H9 (cell line): ENCODE measurements around the gene STK38L. TPM values are rescaled to one million over a fixed set of nuclear protein-coding genes. Genes with fewer than 3 reads are reported as not detected.

ENCODE experiments used
- DNase-seq: peaks from one replicate; pipeline ENCODE4 v3.0.0-alpha.2; 2017
- H2AFZ ChIP-seq: one replicate; pipeline ENCODE4 v1.6.1; 2013; ENCODE audit warnings: mild to moderate bottlenecking, low read length, control low read depth, moderate library complexity
- H2AK5ac ChIP-seq: 2 replicates; pipeline ENCODE4 v1.6.1; 2013; ENCODE audit warnings: low read length, control low read depth, mixed read lengths; ENCODE audit not compliant: insufficient read length
- H2BK120ac ChIP-seq: one replicate; pipeline ENCODE4 v1.6.1; 2013; ENCODE audit warnings: low read depth, mild to moderate bottlenecking, low read length, control low read depth, inconsistent platforms; ENCODE audit not compliant: poor library complexity, severe bottlenecking
- H2BK12ac ChIP-seq: 2 replicates; pipeline ENCODE4 v1.6.1; 2013; ENCODE audit warnings: low read length, control low read depth, mixed read lengths, low read depth; ENCODE audit not compliant: insufficient read length
- H2BK15ac ChIP-seq: 2 replicates; pipeline ENCODE4 v1.6.1; 2013; ENCODE audit warnings: low read depth, low read length, control low read depth
- H2BK20ac ChIP-seq: one replicate; pipeline ENCODE4 v1.6.1; 2013; ENCODE audit warnings: low read depth, mild to moderate bottlenecking, low read length, control low read depth, inconsistent platforms; ENCODE audit not compliant: poor library complexity, severe bottlenecking
- H2BK5ac ChIP-seq: 2 replicates; pipeline ENCODE4 v1.6.1; 2013; ENCODE audit warnings: low read length, control low read depth, mixed read lengths; ENCODE audit not compliant: insufficient read length
- H3K14ac ChIP-seq: 2 replicates; pipeline ENCODE4 v1.6.1; 2013; ENCODE audit warnings: low read length, control low read depth; ENCODE audit not compliant: insufficient read depth
- H3K18ac ChIP-seq: 2 replicates; pipeline ENCODE4 v1.6.1; 2013; ENCODE audit warnings: low read depth, mild to moderate bottlenecking, mixed read lengths, low read length, control low read depth; ENCODE audit not compliant: insufficient read length
- H3K23ac ChIP-seq: 2 replicates; pipeline ENCODE4 v1.6.1; 2013; ENCODE audit warnings: low read length, control low read depth, mixed read lengths, low read depth; ENCODE audit not compliant: insufficient read length
- H3K23me2 ChIP-seq: 2 replicates; pipeline ENCODE4 v1.6.1; 2013; ENCODE audit warnings: low read depth, mild to moderate bottlenecking, mixed read lengths, low read length, control low read depth; ENCODE audit not compliant: insufficient read length, poor library complexity, severe bottlenecking
- H3K27ac ChIP-seq: 2 replicates; pipeline ENCODE4 v1.5.1; 2013; ENCODE audit warnings: low read length, control low read depth, mixed read lengths, low read depth; ENCODE audit not compliant: insufficient read length
- H3K27me3 ChIP-seq: 2 replicates; pipeline ENCODE4 v1.6.1; 2013; ENCODE audit warnings: low read length, control low read depth, inconsistent platforms; ENCODE audit not compliant: insufficient read depth
- H3K4ac ChIP-seq: 2 replicates; pipeline ENCODE4 v1.6.1; 2013; ENCODE audit warnings: low read depth, mild to moderate bottlenecking, control low read depth, inconsistent platforms, low read length, moderate library complexity
- H3K4me1 ChIP-seq: 2 replicates; pipeline ENCODE4 v1.6.1; 2013; ENCODE audit warnings: low read length, control low read depth, inconsistent platforms; ENCODE audit not compliant: insufficient read depth
- H3K4me2 ChIP-seq: 2 replicates; pipeline ENCODE4 v1.6.1; 2013; ENCODE audit warnings: low read length, control low read depth, mixed read lengths; ENCODE audit not compliant: insufficient read length, insufficient read depth
- H3K56ac ChIP-seq: 2 replicates; pipeline ENCODE4 v1.6.1; 2013; ENCODE audit warnings: low read depth, mild to moderate bottlenecking, mixed read lengths, low read length, control low read depth; ENCODE audit not compliant: insufficient read length
- H3K79me1 ChIP-seq: 2 replicates; pipeline ENCODE4 v1.6.1; 2013; ENCODE audit warnings: low read depth, mild to moderate bottlenecking, moderate library complexity, low read length, control low read depth, inconsistent platforms; ENCODE audit not compliant: insufficient read depth, poor library complexity, severe bottlenecking
- H3K79me2 ChIP-seq: 2 replicates; pipeline ENCODE4 v1.6.1; 2013; ENCODE audit warnings: low read length, control low read depth, inconsistent platforms; ENCODE audit not compliant: insufficient read depth
- H3K9ac ChIP-seq: 2 replicates; pipeline ENCODE4 v1.6.1; 2013; ENCODE audit warnings: low read length, control low read depth, mixed read lengths; ENCODE audit not compliant: insufficient read length; ENCODE audit errors: extremely low read depth
- H3K9me3 ChIP-seq: one replicate; pipeline ENCODE4 v1.6.1; 2013; ENCODE audit warnings: low read depth, low read length, inconsistent platforms; ENCODE audit not compliant: control insufficient read depth
- H3T11ph ChIP-seq: one replicate; pipeline ENCODE4 v1.6.1; 2013; ENCODE audit warnings: mild to moderate bottlenecking, low read length, control low read depth, inconsistent platforms
- H4K20me1 ChIP-seq: one replicate; pipeline ENCODE4 v1.6.1; 2013; ENCODE audit not compliant: control insufficient read depth, insufficient read length, insufficient read depth
- H4K5ac ChIP-seq: 2 replicates; pipeline ENCODE4 v1.6.1; 2013; ENCODE audit warnings: low read depth, mild to moderate bottlenecking, mixed read lengths, low read length, control low read depth; ENCODE audit not compliant: insufficient read length
- H4K8ac ChIP-seq: replicated peaks from 2 replicates; pipeline ENCODE4 v1.6.1; 2013; ENCODE audit warnings: low read length, control low read depth, mixed read lengths, low read depth; ENCODE audit not compliant: insufficient read length
- H4K91ac ChIP-seq: 2 replicates; pipeline ENCODE4 v1.6.1; 2013; ENCODE audit warnings: low read depth, mild to moderate bottlenecking, moderate library complexity, mixed read lengths, low read length, control low read depth; ENCODE audit not compliant: insufficient read length
- H3K27ac Mint-ChIP-seq, 3 experiments: 2 replicates in 2 of 3; 3 replicates in 1 of 3; pipeline ENCODE4 v1.8.0; 2020 to 2021; ENCODE audit warnings: mixed read lengths in 3 of 3, mild to moderate bottlenecking in 1 of 3, moderate library complexity in 1 of 3
- H3K27me3 Mint-ChIP-seq: 2 replicates; pipeline ENCODE4 v1.8.0; 2021; ENCODE audit warnings: low read depth, mild to moderate bottlenecking, moderate library complexity, mixed read lengths
- H3K36me3 Mint-ChIP-seq, 3 experiments: 2 replicates in 2 of 3; 3 replicates in 1 of 3; pipeline ENCODE4 v1.8.0; 2020 to 2021; ENCODE audit warnings: low read depth in 3 of 3, mixed read lengths in 3 of 3; ENCODE audit not compliant: insufficient read depth in 1 of 3
- H3K4me1 Mint-ChIP-seq, 2 experiments: 2 replicates each; pipeline ENCODE4 v1.8.0; 2020; ENCODE audit warnings: mixed read lengths in 2 of 2
- H3K4me3 Mint-ChIP-seq, 2 experiments: 2 replicates in 1 of 2; 3 replicates in 1 of 2; pipeline ENCODE4 v1.8.0; 2020 to 2021; ENCODE audit warnings: mild to moderate bottlenecking in 2 of 2, mixed read lengths in 2 of 2, moderate library complexity in 1 of 2
- H3K9me3 Mint-ChIP-seq, 2 experiments: 2 replicates in 1 of 2; 3 replicates in 1 of 2; pipeline ENCODE4 v1.8.0; 2020; ENCODE audit warnings: mild to moderate bottlenecking in 2 of 2, mixed read lengths in 2 of 2, moderate library complexity in 1 of 2
- WGBS: extraction: QIAGEN DNeasy Blood & Tissue Kit; methylation state at CpG from one replicate; pipeline ENCODE4 v1.1.7; 2013; ENCODE audit warnings: missing lambda C conversion rate, low lambda C conversion rate, mixed read lengths; ENCODE audit not compliant: insufficient read length; ENCODE audit errors: extremely low coverage; 5-methylcytosine and 5-hydroxymethylcytosine counted together
- total RNA-seq: library from RNA; stranded (reverse); gene quantifications from 2 replicates; pipeline ENCODE4 v1.2.1, GENCODE V29; 2021
- TF ChIP-seq, protein P1 (sequence below): fragments of 200-600 bp; sonication (generic); conservative IDR thresholded peaks from 3 replicates; pipeline ENCODE4 v1.8.0; 2021; ENCODE audit warnings: antibody characterized with exemption, mild to moderate bottlenecking

STK38L gene
- total RNA-seq, 1 experiment from 2014 or later = 44.9 TPM

DNA sequence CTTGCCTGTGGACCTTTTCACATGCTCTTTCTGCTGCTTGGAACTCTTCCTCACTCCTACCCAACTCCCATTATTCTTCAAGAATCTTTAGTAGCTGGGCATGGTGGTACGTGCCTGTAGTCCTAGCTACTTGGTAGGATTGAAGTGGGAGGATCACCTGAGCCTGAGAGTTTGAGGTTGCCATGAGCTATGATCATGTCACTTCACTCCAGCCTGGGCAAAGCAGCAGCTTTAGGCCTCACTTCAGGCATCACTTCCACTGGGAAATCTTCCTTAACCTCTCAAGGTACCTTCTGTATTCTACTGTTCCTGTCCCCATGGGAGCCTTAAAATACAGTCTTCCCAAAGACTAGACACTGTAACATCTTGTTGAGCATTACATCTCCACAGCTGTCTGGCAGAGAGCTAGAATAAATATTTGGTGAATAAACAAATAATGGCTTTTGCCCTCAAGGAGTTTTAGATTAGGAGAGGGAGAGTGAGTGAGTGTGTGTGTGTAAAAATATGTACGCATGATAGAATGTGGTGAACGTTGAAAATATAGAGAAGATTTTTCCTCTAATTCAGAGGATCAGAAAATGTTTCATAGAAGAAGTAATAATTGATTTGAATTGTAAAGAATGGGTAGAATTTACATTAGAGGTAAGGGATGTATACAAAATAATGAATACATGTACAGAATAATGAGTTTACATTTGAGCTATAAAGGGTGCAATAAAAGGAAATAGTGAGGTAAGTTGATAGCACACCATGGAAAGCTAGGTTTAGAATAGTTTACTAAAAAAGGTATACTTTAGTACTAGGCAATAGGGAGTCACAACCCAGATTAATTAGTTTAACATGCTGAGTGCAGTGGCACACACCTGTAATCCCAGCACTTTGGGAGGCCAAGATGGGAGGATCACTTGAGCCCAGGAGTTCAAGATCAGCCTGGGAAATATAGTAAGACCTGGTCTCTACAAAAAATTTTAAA is 59.3 kb downstream of the STK38L start:
- Histone ChIP-seq H4K20me1 (no peaks in the 10 kb centered on the region), H3K9me3 (no peaks in the 10 kb centered on the region), H3K27me3 (no peaks in the 10 kb centered on the region), H3K4me2 (no peak overlapping the region), H2BK15ac (no peak overlapping the region), H3K56ac (no peak overlapping the region), H2BK120ac (no peak overlapping the region), H4K91ac (no peak overlapping the region), H3K27ac (no peak overlapping the region), H3K79me2 (no peaks in the 10 kb centered on the region), H2AK5ac (no peak overlapping the region), H2BK5ac (no peak overlapping the region), H3K18ac (no peak overlapping the region), H2AFZ (no peak overlapping the region), H3K4me1 (no peaks in the 10 kb centered on the region), H3K4ac (no peak overlapping the region), H2BK12ac (no peak overlapping the region), H4K8ac (no peak overlapping the region), H3K14ac (no peak overlapping the region), H3K79me1 (no peaks in the 10 kb centered on the region), H3K23ac (no peak overlapping the region), H3K9ac (no peak overlapping the region), H4K5ac (no peak overlapping the region), H3T11ph (no peak overlapping the region), H3K23me2 (no peaks in the 10 kb centered on the region), H2BK20ac (no peak overlapping the region)
- H3K27ac Mint-ChIP-seq = peak overlapping the region in 1 of 3 experiments; percentile 59; a peak in 2 of 7 replicates
- no peak overlapping the region for H3K4me3 Mint-ChIP-seq
- WGBS = 100% methylated on average over 2 of the region's 3 CpGs
- peaks cover 7 to 9% of the 10 kb centered on the region in 2 experiments; a peak in 4 of 5 replicates for H3K9me3 Mint-ChIP-seq
- H3K4me1 Mint-ChIP-seq = no peaks in the 10 kb centered on the region
- H3K36me3 Mint-ChIP-seq = peaks cover 11 to 29% (median 28%) of the 10 kb centered on the region in 3 experiments
- no peaks in the 10 kb centered on the region for H3K27me3 Mint-ChIP-seq
- TF ChIP-seq, protein P1, sequence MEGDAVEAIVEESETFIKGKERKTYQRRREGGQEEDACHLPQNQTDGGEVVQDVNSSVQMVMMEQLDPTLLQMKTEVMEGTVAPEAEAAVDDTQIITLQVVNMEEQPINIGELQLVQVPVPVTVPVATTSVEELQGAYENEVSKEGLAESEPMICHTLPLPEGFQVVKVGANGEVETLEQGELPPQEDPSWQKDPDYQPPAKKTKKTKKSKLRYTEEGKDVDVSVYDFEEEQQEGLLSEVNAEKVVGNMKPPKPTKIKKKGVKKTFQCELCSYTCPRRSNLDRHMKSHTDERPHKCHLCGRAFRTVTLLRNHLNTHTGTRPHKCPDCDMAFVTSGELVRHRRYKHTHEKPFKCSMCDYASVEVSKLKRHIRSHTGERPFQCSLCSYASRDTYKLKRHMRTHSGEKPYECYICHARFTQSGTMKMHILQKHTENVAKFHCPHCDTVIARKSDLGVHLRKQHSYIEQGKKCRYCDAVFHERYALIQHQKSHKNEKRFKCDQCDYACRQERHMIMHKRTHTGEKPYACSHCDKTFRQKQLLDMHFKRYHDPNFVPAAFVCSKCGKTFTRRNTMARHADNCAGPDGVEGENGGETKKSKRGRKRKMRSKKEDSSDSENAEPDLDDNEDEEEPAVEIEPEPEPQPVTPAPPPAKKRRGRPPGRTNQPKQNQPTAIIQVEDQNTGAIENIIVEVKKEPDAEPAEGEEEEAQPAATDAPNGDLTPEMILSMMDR = no peak
- no peak for DNase-seq
